ENCODE results near the gene RUNDC1. TPM values are rescaled to one million over a fixed set of nuclear protein-coding genes. Genes with fewer than 3 reads are reported as not detected.

RUNDC1 gene
- total RNA-seq (2022; extraction: Qiagen RNA extraction; ENCODE audit: low read depth), result 19.6 to 21.7 TPM (median 20.3 TPM) in 5 replicates

GRCh38 chr17:42980274-42980765 is at the start of gene RUNDC1:
Gene RUNDC1 (plus strand): TSS chr17:42980565. CDS start chr17:42980577, 12 bp downstream.

GRCh38 chr17:42964161-42964932 is 16.0 kb upstream of the RUNDC1 start, which contains the start of gene AARSD1:
Gene AARSD1 (minus strand): TSS chr17:42964454. CDS start chr17:42964440, 14 bp downstream.

GRCh38 chr17:42979511-42980273 is 673 bp upstream of the RUNDC1 start, which contains the start of gene PTGES3L:
Gene PTGES3L (minus strand): TSS chr17:42980080. CDS start chr17:42980053, 27 bp downstream.

GRCh38 chr17:42997984-42998938 is 17.9 kb downstream of the RUNDC1 start, which contains the start of gene RPL27:
Gene RPL27 (plus strand): TSS chr17:42998419. CDS start chr17:42998751, 332 bp downstream.

GRCh38 chr17:43006639-43007551 is 26.5 kb downstream of the RUNDC1 start, which contains the start of gene IFI35:
Gene IFI35 (plus strand): TSS chr17:43006784. CDS start chr17:43006948, 164 bp downstream.

GRCh38 chr17:43021741-43022512 is 41.6 kb downstream of the RUNDC1 start, which contains the start of gene VAT1:
Gene VAT1 (minus strand): TSS chr17:43022385. CDS start chr17:43022322, 63 bp downstream.

GRCh38 chr17:43024407-43025289 is 44.3 kb downstream of the RUNDC1 start, which contains the start of gene RND2:
Gene RND2 (plus strand): TSS chr17:43025231. CDS start chr17:43025348, 117 bp downstream.

Other genes starting within 250 kb of the RUNDC1 start
- 8.1 to 12.6 TPM (median 11.6 TPM) in 5 replicates for gene EZH1, start 235.5 kb upstream of the RUNDC1 start, total RNA-seq (2022; extraction: Qiagen RNA extraction; ENCODE audit: low read depth)
- gene RAMP2, start 219.3 kb upstream of the RUNDC1 start, total RNA-seq (2022; extraction: Qiagen RNA extraction; ENCODE audit: low read depth), result 0.65 to 1.3 TPM (median 0.99 TPM) in 5 replicates
- 126 to 132 TPM (median 128 TPM) in 5 replicates for gene VPS25, start 207.1 kb upstream of the RUNDC1 start, total RNA-seq (2022; extraction: Qiagen RNA extraction; ENCODE audit: low read depth)
- gene WNK4, start 200.0 kb upstream of the RUNDC1 start, total RNA-seq (2022; extraction: Qiagen RNA extraction; ENCODE audit: low read depth), result 0.92 to 2.0 TPM (median 1.3 TPM) in 5 replicates
- gene COA3, start 181.9 kb upstream of the RUNDC1 start, total RNA-seq (2022; extraction: Qiagen RNA extraction; ENCODE audit: low read depth), result 118 to 141 TPM (median 138 TPM) in 5 replicates
- gene CNTD1, start 181.7 kb upstream of the RUNDC1 start, total RNA-seq (2022; extraction: Qiagen RNA extraction; ENCODE audit: low read depth), result 0.08 to 0.27 TPM (median 0.25 TPM) in 3 of 5 replicates, not detected in the others
- 76.8 to 105 TPM (median 80.9 TPM) in 5 replicates for gene BECN1, start 156.3 kb upstream of the RUNDC1 start, total RNA-seq (2022; extraction: Qiagen RNA extraction; ENCODE audit: low read depth)
- 225 to 304 TPM (median 243 TPM) in 5 replicates for gene PSME3, start 147.2 kb upstream of the RUNDC1 start, total RNA-seq (2022; extraction: Qiagen RNA extraction; ENCODE audit: low read depth)
- 1.4 to 3.0 TPM (median 2.0 TPM) in 5 replicates for gene AOC2, start 136.0 kb upstream of the RUNDC1 start, total RNA-seq (2022; extraction: Qiagen RNA extraction; ENCODE audit: low read depth)
- 0.97 to 2.1 TPM (median 1.0 TPM) in 5 replicates for gene AOC3, start 129.4 kb upstream of the RUNDC1 start, total RNA-seq (2022; extraction: Qiagen RNA extraction; ENCODE audit: low read depth)
- gene G6PC1, start 79.8 kb upstream of the RUNDC1 start, total RNA-seq (2022; extraction: Qiagen RNA extraction; ENCODE audit: low read depth), result not detected in 5 replicates
- gene AARSD1, start 16.1 kb upstream of the RUNDC1 start, total RNA-seq (2022; extraction: Qiagen RNA extraction; ENCODE audit: low read depth), result 51.5 to 58.5 TPM (median 55.3 TPM) in 5 replicates
- 0.55 to 0.99 TPM (median 0.84 TPM) in 5 replicates for gene PTGES3L, start 485 bp upstream of the RUNDC1 start, total RNA-seq (2022; extraction: Qiagen RNA extraction; ENCODE audit: low read depth)
- 2,853 to 3,460 TPM (median 3,163 TPM) in 5 replicates for gene RPL27, start 17.9 kb downstream of the RUNDC1 start, total RNA-seq (2022; extraction: Qiagen RNA extraction; ENCODE audit: low read depth)
- 17.3 to 19.5 TPM (median 17.9 TPM) in 5 replicates for gene IFI35, start 26.2 kb downstream of the RUNDC1 start, total RNA-seq (2022; extraction: Qiagen RNA extraction; ENCODE audit: low read depth)
- 202 to 235 TPM (median 227 TPM) in 5 replicates for gene VAT1, start 41.8 kb downstream of the RUNDC1 start, total RNA-seq (2022; extraction: Qiagen RNA extraction; ENCODE audit: low read depth)
- gene RND2, start 44.7 kb downstream of the RUNDC1 start, total RNA-seq (2022; extraction: Qiagen RNA extraction; ENCODE audit: low read depth), result 0.13 to 0.24 TPM (median 0.15 TPM) in 5 replicates
- 23.2 to 32.9 TPM (median 27.6 TPM) in 5 replicates for gene BRCA1, start 144.8 kb downstream of the RUNDC1 start, total RNA-seq (2022; extraction: Qiagen RNA extraction; ENCODE audit: low read depth)
- gene NBR1, start 190.6 kb downstream of the RUNDC1 start, total RNA-seq (2022; extraction: Qiagen RNA extraction; ENCODE audit: low read depth), result 35.9 to 52.1 TPM (median 44.9 TPM) in 5 replicates
- 0.85 to 1.6 TPM (median 1.1 TPM) in 5 replicates for gene TMEM106A, start 231.3 kb downstream of the RUNDC1 start, total RNA-seq (2022; extraction: Qiagen RNA extraction; ENCODE audit: low read depth)
- not detected in 5 replicates for gene CCDC200, start 248.1 kb downstream of the RUNDC1 start, total RNA-seq (2022; extraction: Qiagen RNA extraction; ENCODE audit: low read depth)